Uterus (tissue), 4 donors: Measurements from ENCODE around the gene NR2F1. TPM values are rescaled to one million over a fixed set of nuclear protein-coding genes. Genes with fewer than 3 reads are reported as not detected.

Experiments
- DNase-seq, 2 donors: peaks; one replicate each; pipeline ENCODE4 v3.0.0-alpha.2; 2019 to 2020
- H3K27ac ChIP-seq, 2 donors: fragments of 200-600 bp; sonication (generic); 1 replicate in 1 of 2; 2 replicates in 1 of 2; pipeline ENCODE4 v1.5.1; 2016 to 2018
- H3K27me3 ChIP-seq, 2 donors: fragments of 200-600 bp; sonication (generic); one replicate each; pipeline ENCODE4 v1.5.1; 2018 to 2019; ENCODE audit warnings: control low read depth in 1 of 2
- H3K36me3 ChIP-seq, 2 donors: fragments of 200-600 bp; sonication (generic); one replicate each; pipeline ENCODE4 v1.5.1; 2019; ENCODE audit warnings: control low read depth in 1 of 2
- H3K4me1 ChIP-seq, 2 donors: fragments of 200-600 bp; sonication (generic); one replicate each; pipeline ENCODE4 v1.5.1; 2018 to 2019; ENCODE audit warnings: control low read depth in 1 of 2
- H3K4me3 ChIP-seq, 2 donors: fragments of 200-600 bp; sonication (generic); 1 replicate in 1 of 2; 2 replicates in 1 of 2; pipeline ENCODE4 v1.5.1; 2018 to 2019; ENCODE audit warnings: mild to moderate bottlenecking in 1 of 2
- H3K9me3 ChIP-seq, 2 donors: fragments of 200-600 bp; sonication (generic); one replicate each; pipeline ENCODE4 v1.5.1; 2019; ENCODE audit warnings: control low read depth in 1 of 2
- POLR2A ChIP-seq, 2 donors: fragments of 450-650 bp; IDR thresholded peaks; one replicate each; pipeline ENCODE4 v1.6.1; 2016; ENCODE audit warnings: antibody characterized with exemption in 2 of 2, mild to moderate bottlenecking in 1 of 2, moderate library complexity in 1 of 2
- intact Hi-C: fragments of 100-400 bp; cut with DNase I; formaldehyde crosslinking; loops from one replicate; pipeline ENCODE4 v1.15.1; 2023; ENCODE audit warnings: low total_unique reads
- total RNA-seq, 4 donors: library from RNA; depleted of rRNA in 3 of 4; stranded (reverse); fragments of >200 nt in 3 of 4; gene quantifications; one replicate each; pipeline versions ENCODE4 v1.1.0 to v1.2.4, GENCODE V29; 2014 to 2023
- TF ChIP-seq, protein P1 (sequence below), 4 experiments: fragments of 200-600 bp in 2 of 4; fragments of 450-650 bp in 2 of 4; sonication (generic) in 2 of 4; IDR thresholded peaks; one replicate each; pipeline ENCODE4 v1.5.1; 2016 to 2019; ENCODE audit warnings: antibody characterized with exemption in 4 of 4, mild to moderate bottlenecking in 2 of 4, moderate library complexity in 1 of 4
- donor health status: DM: yes; HTN: yes; CAD: no.

The NR2F1 gene
- total RNA-seq, 4 donors from 2014 or later: 26.8 to 55.0 (median 40.6) TPM

DNA sequence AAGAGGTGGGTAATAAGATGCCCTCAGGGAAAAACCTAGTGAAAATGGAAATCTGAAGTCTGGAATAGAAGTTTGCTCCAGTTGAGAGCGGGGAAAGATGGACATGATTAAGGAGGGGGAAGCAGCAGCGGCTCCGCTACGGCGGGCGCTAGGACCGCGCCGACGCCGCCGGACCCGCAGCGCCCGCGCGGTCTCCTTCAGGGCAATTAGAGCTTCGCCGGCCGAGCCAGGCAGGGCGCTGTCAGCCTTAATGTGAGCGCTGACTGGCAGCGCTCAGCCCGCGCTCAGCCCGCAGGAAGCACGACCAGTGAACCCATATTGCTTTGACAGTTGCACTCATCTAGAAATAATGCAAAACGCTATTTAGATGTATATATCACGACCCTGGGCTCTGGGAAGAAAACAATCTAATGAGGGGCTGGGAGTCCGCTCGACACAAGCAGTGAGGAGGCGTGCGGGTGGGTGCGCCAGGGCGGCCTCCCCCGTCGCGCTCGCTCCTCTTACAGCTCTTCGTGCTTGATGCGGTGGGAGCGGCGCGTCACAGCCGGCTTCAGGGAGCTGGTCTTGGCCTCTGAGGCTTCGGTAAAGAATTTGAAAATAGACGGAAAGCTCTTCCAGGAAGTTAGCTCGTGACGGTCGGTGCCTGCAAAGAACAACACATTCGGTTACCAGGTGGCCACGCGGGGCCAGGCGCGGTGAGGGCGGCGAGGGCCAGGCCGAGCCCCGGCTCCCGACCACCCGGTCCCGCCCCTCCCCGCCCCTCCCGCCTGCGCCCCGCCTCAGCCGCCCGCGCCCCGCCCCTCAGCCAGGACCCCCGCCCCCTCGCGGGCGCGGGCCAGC is 37.7 kb downstream of the NR2F1 start:
- peak; percentile 31 to 54 for DNase-seq
- intact Hi-C loops: no loop called here
- peak overlapping the region; percentile 58 to 90 for H3K27ac ChIP-seq
- H3K4me3 ChIP-seq: peak overlapping the region; percentile 53
- no peaks in the 10 kb centered on the region for H3K36me3 ChIP-seq
- no peak for TF ChIP-seq POLR2A (IDR thresholded peaks at IDR 0.05)
- TF ChIP-seq, protein P1, sequence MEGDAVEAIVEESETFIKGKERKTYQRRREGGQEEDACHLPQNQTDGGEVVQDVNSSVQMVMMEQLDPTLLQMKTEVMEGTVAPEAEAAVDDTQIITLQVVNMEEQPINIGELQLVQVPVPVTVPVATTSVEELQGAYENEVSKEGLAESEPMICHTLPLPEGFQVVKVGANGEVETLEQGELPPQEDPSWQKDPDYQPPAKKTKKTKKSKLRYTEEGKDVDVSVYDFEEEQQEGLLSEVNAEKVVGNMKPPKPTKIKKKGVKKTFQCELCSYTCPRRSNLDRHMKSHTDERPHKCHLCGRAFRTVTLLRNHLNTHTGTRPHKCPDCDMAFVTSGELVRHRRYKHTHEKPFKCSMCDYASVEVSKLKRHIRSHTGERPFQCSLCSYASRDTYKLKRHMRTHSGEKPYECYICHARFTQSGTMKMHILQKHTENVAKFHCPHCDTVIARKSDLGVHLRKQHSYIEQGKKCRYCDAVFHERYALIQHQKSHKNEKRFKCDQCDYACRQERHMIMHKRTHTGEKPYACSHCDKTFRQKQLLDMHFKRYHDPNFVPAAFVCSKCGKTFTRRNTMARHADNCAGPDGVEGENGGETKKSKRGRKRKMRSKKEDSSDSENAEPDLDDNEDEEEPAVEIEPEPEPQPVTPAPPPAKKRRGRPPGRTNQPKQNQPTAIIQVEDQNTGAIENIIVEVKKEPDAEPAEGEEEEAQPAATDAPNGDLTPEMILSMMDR (IDR thresholded peaks at IDR 0.05): peak in 1 of 4 experiments; percentile 19
- no peaks in the 10 kb centered on the region for H3K27me3 ChIP-seq
- no peaks in the 10 kb centered on the region for H3K4me1 ChIP-seq
- no peaks in the 10 kb centered on the region for H3K9me3 ChIP-seq

GRCh38 chr5:93621327-93621798 is 38.3 kb downstream of the NR2F1 start:
- DNase-seq: peak; percentile 77 to 85
- no peaks in the 10 kb centered on the region for H3K27me3 ChIP-seq
- H3K9me3 ChIP-seq: no peaks in the 10 kb centered on the region
- peak overlapping the region; percentile 58 to 90 for H3K27ac ChIP-seq
- intact Hi-C loops: no loop called here
- TF ChIP-seq, protein P1 (IDR thresholded peaks at IDR 0.05): peak in 1 of 4 experiments; percentile 8
- TF ChIP-seq POLR2A (IDR thresholded peaks at IDR 0.05): no peak
- peak overlapping the region; percentile 53 for H3K4me3 ChIP-seq
- no peaks in the 10 kb centered on the region for H3K36me3 ChIP-seq
- no peaks in the 10 kb centered on the region for H3K4me1 ChIP-seq

- no peaks in the 10 kb centered on the region for H3K4me1 ChIP-seq
- H3K36me3 ChIP-seq: no peaks in the 10 kb centered on the region
- no peak for TF ChIP-seq POLR2A (IDR thresholded peaks at IDR 0.05)
- TF ChIP-seq, protein P1 (IDR thresholded peaks at IDR 0.05): no peak
- no peak overlapping the region for H3K4me3 ChIP-seq
- intact Hi-C loops: no loop called here
- DNase-seq: peak in 1 of 2 donors; percentile 30
- no peaks in the 10 kb centered on the region for H3K27me3 ChIP-seq
- peak overlapping the region in 1 of 2 donors; percentile 90 for H3K27ac ChIP-seq
- H3K9me3 ChIP-seq: no peaks in the 10 kb centered on the region
Measured at GRCh38 chr5:93622240-93622885, 39.3 kb downstream of the NR2F1 start.

DNA sequence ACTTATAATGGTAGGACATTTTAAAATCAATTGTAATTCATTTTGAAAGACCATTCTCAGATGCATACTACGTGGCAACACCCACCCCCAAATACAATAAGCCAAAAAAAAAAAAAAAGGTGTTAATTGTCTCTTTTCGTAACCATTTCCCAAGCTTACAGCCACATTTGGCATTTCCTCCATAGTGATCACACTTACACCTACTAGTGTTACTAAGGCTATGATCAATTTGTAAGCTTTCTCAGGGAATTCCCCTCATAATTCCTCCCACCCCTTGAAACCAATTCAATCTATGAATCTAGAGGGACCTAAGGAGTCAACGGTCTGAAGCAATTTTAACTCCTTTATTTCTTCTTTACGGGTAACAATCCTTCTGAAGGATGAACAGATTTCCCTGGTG is 40.1 kb downstream of the NR2F1 start:
- H3K27me3 ChIP-seq: no peaks in the 10 kb centered on the region

More for the DNA sequence above, 40.1 kb downstream of the NR2F1 start:
- no peak for DNase-seq
- TF ChIP-seq, protein P1 (IDR thresholded peaks at IDR 0.05): no peak
- TF ChIP-seq POLR2A (IDR thresholded peaks at IDR 0.05): no peak
- Histone ChIP-seq H3K4me3 (no peak overlapping the region), H3K4me1 (no peaks in the 10 kb centered on the region), H3K27ac (no peak overlapping the region), H3K36me3 (no peaks in the 10 kb centered on the region), H3K9me3 (no peaks in the 10 kb centered on the region)
- intact Hi-C loops: no loop called here
